DND-41 (cell line): ENCODE results near the gene TKFC.

Experiments used
- EZH2 ChIP-seq: IDR thresholded peaks from 3 replicates; pipeline ENCODE4 v1.6.1; 2012; ENCODE audit warnings: borderline replicate concordance, low read depth, mild to moderate bottlenecking, moderate library complexity, low read length, inconsistent platforms; ENCODE audit not compliant: severe bottlenecking
- TF ChIP-seq, protein P1 (sequence below): IDR thresholded peaks from 2 replicates; pipeline ENCODE4 v1.5.1; 2012; ENCODE audit warnings: borderline replicate concordance, low read length, moderate library complexity, mild to moderate bottlenecking; ENCODE audit not compliant: poor library complexity, severe bottlenecking; ENCODE audit errors: extremely low read depth

DNA sequence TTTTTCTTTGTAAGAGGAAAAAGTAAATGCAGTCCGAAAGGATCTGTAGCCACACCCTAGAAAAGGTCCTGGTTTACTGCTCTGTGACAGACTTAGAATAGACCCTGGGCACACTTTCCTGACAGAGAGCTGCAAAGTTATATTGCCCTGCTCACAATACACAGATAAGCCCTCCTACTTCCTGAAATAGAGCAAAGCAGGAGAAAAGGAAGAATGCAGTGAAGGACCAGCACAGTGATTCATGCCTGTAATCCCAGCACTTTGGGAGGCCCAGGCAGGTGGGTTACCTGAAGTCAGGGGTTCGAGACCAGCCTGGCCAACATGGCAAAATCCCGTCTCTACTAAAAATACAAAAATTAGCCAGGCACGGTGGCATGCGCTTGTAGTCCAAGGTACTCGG lies 26.5 kb downstream of the TKFC start:
- TF ChIP-seq, protein P1, sequence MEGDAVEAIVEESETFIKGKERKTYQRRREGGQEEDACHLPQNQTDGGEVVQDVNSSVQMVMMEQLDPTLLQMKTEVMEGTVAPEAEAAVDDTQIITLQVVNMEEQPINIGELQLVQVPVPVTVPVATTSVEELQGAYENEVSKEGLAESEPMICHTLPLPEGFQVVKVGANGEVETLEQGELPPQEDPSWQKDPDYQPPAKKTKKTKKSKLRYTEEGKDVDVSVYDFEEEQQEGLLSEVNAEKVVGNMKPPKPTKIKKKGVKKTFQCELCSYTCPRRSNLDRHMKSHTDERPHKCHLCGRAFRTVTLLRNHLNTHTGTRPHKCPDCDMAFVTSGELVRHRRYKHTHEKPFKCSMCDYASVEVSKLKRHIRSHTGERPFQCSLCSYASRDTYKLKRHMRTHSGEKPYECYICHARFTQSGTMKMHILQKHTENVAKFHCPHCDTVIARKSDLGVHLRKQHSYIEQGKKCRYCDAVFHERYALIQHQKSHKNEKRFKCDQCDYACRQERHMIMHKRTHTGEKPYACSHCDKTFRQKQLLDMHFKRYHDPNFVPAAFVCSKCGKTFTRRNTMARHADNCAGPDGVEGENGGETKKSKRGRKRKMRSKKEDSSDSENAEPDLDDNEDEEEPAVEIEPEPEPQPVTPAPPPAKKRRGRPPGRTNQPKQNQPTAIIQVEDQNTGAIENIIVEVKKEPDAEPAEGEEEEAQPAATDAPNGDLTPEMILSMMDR = no peak
- TF ChIP-seq EZH2 = no peak
